Measurements from ENCODE around the gene ST8SIA3. TPM values are rescaled to one million over a fixed set of nuclear protein-coding genes. Genes with fewer than 3 reads are reported as not detected.
"Not testable (repeated sequence)": the region's sequence is repeated elsewhere in the genome, so short reads cannot be mapped to it uniquely, and the experiment has no call there.

The ST8SIA3 gene
- total and polyA plus RNA-seq, 9 donors, result not detected

- DNase-seq, result no peak
These were observed 24.1 kb downstream of the ST8SIA3 start for GRCh38 chr18:57376503-57376902.

DNA sequence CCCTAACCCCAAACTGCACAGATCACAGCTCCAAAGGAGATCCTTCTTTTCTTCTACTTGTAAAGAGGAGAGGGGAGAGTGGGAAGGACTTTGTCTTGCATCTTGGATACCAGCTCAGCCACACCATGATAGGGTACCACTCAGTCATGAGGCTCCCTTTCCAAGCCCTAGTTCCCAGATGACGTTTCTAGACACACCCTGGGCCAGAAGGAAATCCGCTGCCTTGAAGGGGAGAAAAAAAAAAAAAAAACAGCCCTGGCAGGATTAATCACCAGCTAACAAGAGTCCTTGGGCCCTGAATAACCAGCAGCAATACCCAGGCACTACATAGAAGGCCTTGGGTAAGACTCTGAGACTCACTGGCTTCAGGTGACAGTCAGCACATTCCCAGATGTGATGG is 36.9 kb downstream of the ST8SIA3 start:
- TF ChIP-seq POLR2A (IDR thresholded peaks at IDR 0.05) (no peak), EP300 (IDR thresholded peaks at IDR 0.05) (no peak)
- TF ChIP-seq, protein P1, sequence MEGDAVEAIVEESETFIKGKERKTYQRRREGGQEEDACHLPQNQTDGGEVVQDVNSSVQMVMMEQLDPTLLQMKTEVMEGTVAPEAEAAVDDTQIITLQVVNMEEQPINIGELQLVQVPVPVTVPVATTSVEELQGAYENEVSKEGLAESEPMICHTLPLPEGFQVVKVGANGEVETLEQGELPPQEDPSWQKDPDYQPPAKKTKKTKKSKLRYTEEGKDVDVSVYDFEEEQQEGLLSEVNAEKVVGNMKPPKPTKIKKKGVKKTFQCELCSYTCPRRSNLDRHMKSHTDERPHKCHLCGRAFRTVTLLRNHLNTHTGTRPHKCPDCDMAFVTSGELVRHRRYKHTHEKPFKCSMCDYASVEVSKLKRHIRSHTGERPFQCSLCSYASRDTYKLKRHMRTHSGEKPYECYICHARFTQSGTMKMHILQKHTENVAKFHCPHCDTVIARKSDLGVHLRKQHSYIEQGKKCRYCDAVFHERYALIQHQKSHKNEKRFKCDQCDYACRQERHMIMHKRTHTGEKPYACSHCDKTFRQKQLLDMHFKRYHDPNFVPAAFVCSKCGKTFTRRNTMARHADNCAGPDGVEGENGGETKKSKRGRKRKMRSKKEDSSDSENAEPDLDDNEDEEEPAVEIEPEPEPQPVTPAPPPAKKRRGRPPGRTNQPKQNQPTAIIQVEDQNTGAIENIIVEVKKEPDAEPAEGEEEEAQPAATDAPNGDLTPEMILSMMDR (IDR thresholded peaks at IDR 0.05), result no peak
- Histone ChIP-seq H3K4me1 (ENCODE audit: insufficient read depth) (no peaks in the 10 kb centered on the region), H3K9me3 (no peaks in the 10 kb centered on the region), H3K27me3 (no peaks in the 10 kb centered on the region), H3K36me3 (no peaks in the 10 kb centered on the region), H3K4me3 (no peak overlapping the region), H3K27ac (no peak overlapping the region)
- DNase-seq, result no peak
- intact Hi-C loops (cut with DNase I), result no loop called here
- WGBS, 3 donors, result 43 to 59% (median 59%) methylated on average over 2 of the region's 2 CpGs

More at GRCh38 chr18:57376503-57376902, 24.1 kb downstream of the ST8SIA3 start:
- no peaks in the 10 kb centered on the region for H3K4me1 ChIP-seq (ENCODE audit: insufficient read depth)
- no peak overlapping the region for H3K27ac ChIP-seq
- no peaks in the 10 kb centered on the region for H3K27me3 ChIP-seq
- no peak for TF ChIP-seq EP300 (IDR thresholded peaks at IDR 0.05)
- TF ChIP-seq POLR2A (IDR thresholded peaks at IDR 0.05), result no peak
- H3K9me3 ChIP-seq, result no peaks in the 10 kb centered on the region
- 66 to 83% (median 82%) methylated on average over 2 of the region's 2 CpGs for WGBS, 3 donors
- no peaks in the 10 kb centered on the region for H3K36me3 ChIP-seq
- no peak overlapping the region for H3K4me3 ChIP-seq
- intact Hi-C loops (cut with DNase I), result no loop called here

DNA sequence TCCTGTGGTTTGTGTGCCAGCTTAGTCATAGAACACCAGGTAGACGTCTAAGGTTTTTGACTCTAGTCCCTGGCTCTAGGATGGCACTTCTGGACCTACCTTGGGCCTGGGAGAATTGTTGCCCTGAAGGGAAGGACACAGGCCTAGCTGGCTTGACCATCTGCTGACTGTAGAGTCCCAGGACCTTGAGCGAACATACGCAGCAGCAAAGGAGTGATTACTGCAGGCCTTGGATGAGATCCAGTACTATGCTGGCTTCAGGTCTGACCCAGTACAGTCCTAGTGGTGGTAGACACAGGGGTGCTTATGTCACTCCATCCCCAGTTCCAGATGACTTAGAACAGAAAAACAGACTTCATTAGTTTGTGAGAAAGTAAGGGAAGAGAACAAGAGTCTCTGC is 37.7 kb downstream of the ST8SIA3 start:
- no peak for TF ChIP-seq EP300 (IDR thresholded peaks at IDR 0.05)
- no peak for TF ChIP-seq POLR2A (IDR thresholded peaks at IDR 0.05)
- TF ChIP-seq, protein P1 (IDR thresholded peaks at IDR 0.05), result no peak

GRCh38 chr18:57394749-57395148 is 42.4 kb downstream of the ST8SIA3 start:
- DNase-seq; H3K9me3 ChIP-seq; H3K4me3 ChIP-seq; H3K27ac ChIP-seq; H3K27me3 ChIP-seq; H3K36me3 ChIP-seq; intact Hi-C loops (cut with DNase I); H3K4me1 ChIP-seq (ENCODE audit: insufficient read depth): not testable (repeated sequence)
- WGBS, 3 donors, result 77 to 87% (median 86%) methylated on average over 1 of the region's 1 CpG

More for the DNA sequence above, 37.7 kb downstream of the ST8SIA3 start:
- Histone ChIP-seq H3K4me1 (ENCODE audit: insufficient read depth) (no peaks in the 10 kb centered on the region), H3K4me3 (no peak overlapping the region), H3K27ac (no peak overlapping the region), H3K9me3 (no peaks in the 10 kb centered on the region), H3K27me3 (no peaks in the 10 kb centered on the region), H3K36me3 (no peaks in the 10 kb centered on the region)
- WGBS, 3 donors, result 38 to 47% (median 43%) methylated on average over 3 of the region's 3 CpGs
- intact Hi-C loops (cut with DNase I), result no loop called here
- DNase-seq, result no peak

DNA sequence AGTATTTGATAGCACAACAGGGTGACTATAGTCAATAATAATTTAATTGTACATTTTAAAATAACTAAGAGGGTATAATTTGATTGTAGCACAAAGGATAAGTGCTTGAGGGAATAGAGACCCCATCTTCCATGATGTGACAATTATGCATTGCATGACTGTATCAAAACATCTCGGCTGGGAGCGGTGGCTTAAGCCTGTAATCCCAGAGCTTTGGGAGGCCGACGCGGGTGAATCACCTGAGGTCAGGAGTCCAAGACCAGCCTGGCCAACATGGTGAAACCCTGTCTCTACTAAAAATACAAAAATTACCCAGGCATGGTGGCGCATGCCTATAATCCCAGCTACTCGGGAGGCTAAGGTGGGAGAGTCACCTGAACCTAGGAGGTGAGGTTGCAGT is 44.5 kb downstream of the ST8SIA3 start:
- H3K4me3 ChIP-seq, result not testable (repeated sequence)

DNA sequence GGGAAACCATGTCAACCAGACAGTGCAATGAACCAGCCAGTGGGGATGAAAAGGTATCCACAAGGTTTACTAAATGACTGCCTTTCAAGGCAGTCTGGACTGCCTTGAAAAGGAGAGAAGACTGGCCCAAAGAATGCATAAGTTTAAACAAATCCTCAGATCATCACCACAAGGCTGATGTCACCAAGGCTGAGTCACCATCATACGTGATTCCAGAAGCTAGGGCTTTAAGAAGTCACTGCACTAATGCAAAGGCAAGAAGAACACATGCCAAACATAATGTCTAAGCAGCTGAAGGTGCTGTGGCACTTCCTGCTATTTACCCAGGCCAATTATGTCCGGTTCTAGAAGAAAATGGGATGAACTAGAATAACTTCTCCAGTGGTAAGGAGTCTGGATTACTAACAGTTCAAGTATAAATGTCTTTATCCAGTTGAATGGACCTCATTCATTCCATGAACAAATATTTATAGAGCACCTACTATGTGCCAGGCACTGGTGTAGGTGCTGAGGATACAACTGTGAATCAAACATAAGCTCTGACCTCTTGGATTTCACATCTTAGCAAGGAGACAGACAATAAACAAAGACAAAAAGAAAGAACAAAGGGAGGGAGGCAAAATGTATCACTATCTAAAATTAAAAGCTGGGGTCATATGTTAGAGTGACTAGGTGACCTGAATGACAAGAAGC is 45.2 kb downstream of the ST8SIA3 start:
- Histone ChIP-seq H3K27me3 (no peaks in the 10 kb centered on the region), H3K9me3 (no peaks in the 10 kb centered on the region), H3K4me3 (no peak overlapping the region), H3K4me1 (ENCODE audit: insufficient read depth) (no peaks in the 10 kb centered on the region), H3K36me3 (no peaks in the 10 kb centered on the region), H3K27ac (no peak overlapping the region)
- intact Hi-C loops (cut with DNase I), result no loop called here
- no peak for DNase-seq
- TF ChIP-seq, protein P1 (IDR thresholded peaks at IDR 0.05), result no peak
- TF ChIP-seq POLR2A (IDR thresholded peaks at IDR 0.05), result no peak
- no peak for TF ChIP-seq EP300 (IDR thresholded peaks at IDR 0.05)
- 63 to 71% (median 70%) methylated on average over 2 of the region's 2 CpGs for WGBS, 3 donors

More for the DNA sequence above, 44.5 kb downstream of the ST8SIA3 start:
- intact Hi-C loops (cut with DNase I); H3K9me3 ChIP-seq; H3K4me1 ChIP-seq (ENCODE audit: insufficient read depth); DNase-seq; H3K27ac ChIP-seq; H3K27me3 ChIP-seq; H3K36me3 ChIP-seq: not testable (repeated sequence)
- 92 to 93% (median 93%) methylated on average over 7 of the region's 7 CpGs for WGBS, 3 donors
